K562 (cell line): Measurements from ENCODE around the gene PRMT2. TPM values are rescaled to one million over a fixed set of nuclear protein-coding genes. Genes with fewer than 3 reads are reported as not detected.
A peak's percentile ranks its signal among the peaks of the same experiment; 100 is the strongest.

Experiments
- ATAC-seq: fragments of 200-7000 bp; cut with Tn5 transposase; 3 replicates; pipeline ENCODE4 v1.9.1; 2020; ENCODE audit warnings: moderate library complexity
- BruUV-seq: library from RNA; stranded (reverse); fragments of 400-500 nt; replicated peaks from 2 replicates; lab custom pipeline; 2021; lab: Mats Ljungman, UMichigan
- CTCF ChIA-PET: fragments of 300-600 bp; formaldehyde crosslinking; extraction: SDS; loops from one replicate; lab custom pipeline; 2021; ENCODE audit warnings: low intra/inter-chr PET ratio; lab: Yijun Ruan, JAX
- POLR2A ChIA-PET: fragments of 300-600, 350-650 bp; sonication (Branson Sonifier 250); formaldehyde crosslinking; extraction: SDS; loops from one replicate; lab custom pipeline; 2021; ENCODE audit warnings: antibody characterized with exemption, inconsistent platforms; lab: Yijun Ruan, JAX
- DNase-seq, 4 experiments: peaks; one replicate each; pipeline versions ENCODE4 v3.0.0 to v3.0.0-alpha.2; 2011 to 2018; ENCODE audit warnings: low spot score in 3 of 4, mixed read lengths in 3 of 4; ENCODE audit errors: extremely low read depth in 1 of 4
- FAIRE-seq: peaks from 2 replicates; lab custom pipeline; 2011; peaks lifted over from hg19 to GRCh38; lab: Jason Lieb, UNC
- H2AFZ ChIP-seq: 2 replicates; pipeline ENCODE4 v1.6.0; 2011; ENCODE audit warnings: low read depth, low read length, control low read depth, inconsistent platforms
- H3K27ac ChIP-seq: fragments of 200-600 bp; 3 replicates; pipeline ENCODE4 v1.8.0; 2011; ENCODE audit warnings: low read depth, mild to moderate bottlenecking, control low read depth, inconsistent platforms, low read length, moderate library complexity, mixed read lengths; ENCODE audit errors: extremely low read depth
- H3K27me3 ChIP-seq, 2 experiments: fragments of 300-600 bp in 1 of 2; 2 replicates in 1 of 2; 3 replicates in 1 of 2; pipeline versions ENCODE4 v1.6.0 to v1.8.0; 2011; ENCODE audit warnings: inconsistent platforms in 2 of 2, low read length in 2 of 2, mild to moderate bottlenecking in 1 of 2, mixed read lengths in 1 of 2, moderate library complexity in 1 of 2; ENCODE audit not compliant: control insufficient read depth in 2 of 2, insufficient read depth in 2 of 2
- H3K36me3 ChIP-seq: fragments of 300-600 bp; 3 replicates; pipeline ENCODE4 v1.8.0; 2011; ENCODE audit warnings: mild to moderate bottlenecking, low read length, inconsistent platforms; ENCODE audit not compliant: control insufficient read depth, insufficient read depth
- H3K4me1 ChIP-seq, 2 experiments: fragments of 200-600 bp in 1 of 2; replicated peaks in 1 of 2; 2 replicates in 1 of 2; 3 replicates in 1 of 2; pipeline versions ENCODE4 v1.5.1 to v1.8.0; 2011; ENCODE audit warnings: inconsistent platforms in 2 of 2, low read length in 2 of 2, mild to moderate bottlenecking in 1 of 2, mixed read lengths in 1 of 2, moderate library complexity in 1 of 2; ENCODE audit not compliant: control insufficient read depth in 2 of 2, insufficient read depth in 2 of 2
- H3K4me2 ChIP-seq: 2 replicates; pipeline ENCODE4 v1.6.1; 2011; ENCODE audit warnings: low read length, control low read depth, inconsistent platforms, mixed read lengths; ENCODE audit not compliant: insufficient read depth
- H3K4me3 ChIP-seq: fragments of 200-600 bp; sonication (generic), shearing (Covaris generic); 2 replicates; pipeline ENCODE4 v1.5.1; 2016; ENCODE audit warnings: control low read depth, inconsistent platforms
- H3K79me2 ChIP-seq: fragments of 200-600 bp; 3 replicates; pipeline ENCODE4 v1.8.0; 2011; ENCODE audit warnings: low read length, inconsistent platforms; ENCODE audit not compliant: control insufficient read depth, insufficient read depth
- H3K9ac ChIP-seq, 2 experiments: 2 replicates each; pipeline versions ENCODE4 v1.6.0 to v1.6.1; 2011; ENCODE audit warnings: low read depth in 2 of 2, low read length in 2 of 2, control low read depth in 1 of 2, inconsistent platforms in 1 of 2, mild to moderate bottlenecking in 1 of 2, mixed read lengths in 1 of 2; ENCODE audit not compliant: insufficient read depth in 1 of 2
- H3K9me1 ChIP-seq: one replicate; pipeline ENCODE4 v1.6.0; 2011; ENCODE audit warnings: inconsistent platforms, mild to moderate bottlenecking, low read length, moderate library complexity; ENCODE audit not compliant: control insufficient read depth, insufficient read depth
- H3K9me3 ChIP-seq: replicated peaks from 2 replicates; pipeline ENCODE4 v1.5.1; 2011; ENCODE audit warnings: low read depth, low read length, inconsistent platforms; ENCODE audit not compliant: control insufficient read depth, insufficient read depth
- H4K20me1 ChIP-seq: replicated peaks from 2 replicates; pipeline ENCODE4 v1.6.1; 2011; ENCODE audit warnings: low read length, inconsistent platforms, mixed read lengths; ENCODE audit not compliant: control insufficient read depth, insufficient read depth
- ARID1B ChIP-seq: fragments of 450-650 bp; IDR thresholded peaks from 2 replicates; pipeline ENCODE4 v1.6.1; 2016; ENCODE audit warnings: antibody characterized with exemption, mild to moderate bottlenecking, inconsistent platforms
- CBFA2T2 ChIP-seq: fragments of 450-650 bp; conservative IDR thresholded peaks from 2 replicates; pipeline ENCODE4 v1.6.1; 2017; ENCODE audit warnings: mild to moderate bottlenecking
- CBX3 ChIP-seq, 2 experiments: IDR thresholded peaks; 1 replicate in 1 of 2; 2 replicates in 1 of 2; pipeline ENCODE4 v1.6.1; 2012; ENCODE audit warnings: inconsistent platforms in 2 of 2, low read length in 2 of 2, borderline replicate concordance in 1 of 2, control low read depth in 1 of 2
- DACH1 ChIP-seq: fragments of 450-650 bp; IDR thresholded peaks from 2 replicates; pipeline ENCODE4 v1.6.1; 2018; ENCODE audit not compliant: partially characterized antibody
- PREB ChIP-seq: sonication (generic); formaldehyde crosslinking; IDR thresholded peaks from 2 replicates; pipeline ENCODE4 v1.8.1; 2023; ENCODE audit warnings: mild to moderate bottlenecking, missing genetic modification reagents
- SP1 ChIP-seq: sonication (generic); formaldehyde crosslinking; IDR thresholded peaks from 2 replicates; pipeline ENCODE4 v1.8.1; 2022; ENCODE audit warnings: mild to moderate bottlenecking, missing genetic modification reagents
- STAT5B ChIP-seq: fragments of 250-450 bp; sonication (Bioruptor Pico); IDR thresholded peaks from 2 replicates; pipeline ENCODE4 v1.8.0; 2021; ENCODE audit warnings: mild to moderate bottlenecking, inconsistent platforms
- TBP ChIP-seq: optimal IDR thresholded peaks from 2 replicates; pipeline ENCODE3; 2011; ENCODE audit warnings: low read depth, low read length, improper control_type of control experiment
- XRCC4 ChIP-seq: IDR thresholded peaks from one replicate; pipeline ENCODE4 v1.6.1; 2011; ENCODE audit not compliant: insufficient read depth, insufficient read length; ENCODE audit errors: extremely low read depth
- YY1 ChIP-seq, 3 experiments: IDR thresholded peaks; 2 replicates each; pipeline ENCODE4 v1.6.1; 2011; ENCODE audit warnings: low read length in 2 of 3, mild to moderate bottlenecking in 2 of 3, moderate library complexity in 2 of 3, borderline replicate concordance in 1 of 3, control low read depth in 1 of 3, low read depth in 1 of 3; ENCODE audit not compliant: insufficient read depth in 3 of 3, insufficient replicate concordance in 2 of 3, control insufficient read depth in 1 of 3, insufficient read length in 1 of 3; ENCODE audit errors: extremely low read depth in 1 of 3
- ZNF239 ChIP-seq: fragments of 250-450 bp; sonication (Bioruptor Pico); IDR thresholded peaks from 2 replicates; pipeline ENCODE4 v1.4.0; 2020; ENCODE audit warnings: mild to moderate bottlenecking
- ZNF384 ChIP-seq: IDR thresholded peaks from 2 replicates; pipeline ENCODE4 v1.6.1; 2012; ENCODE audit warnings: low read depth, low read length, improper control_type of control experiment
- WGBS: fragments of 100-300 bp; shearing (Covaris generic); methylation state at CpG from one replicate; pipeline ENCODE4 v1.1.6; 2016; ENCODE audit warnings: low coverage, mixed read lengths; ENCODE audit not compliant: insufficient coverage; ENCODE audit errors: missing lambda C conversion rate; 5-methylcytosine and 5-hydroxymethylcytosine counted together
- in situ Hi-C: fragments of 300-500 bp; cut with MboI; formaldehyde crosslinking; loops from 4 replicates; pipeline ENCODE4 v1.15.0; 2018; ENCODE audit warnings: inconsistent platforms, mixed read lengths
- intact Hi-C: fragments of 100-400 bp; cut with micrococcal nuclease; formaldehyde crosslinking; loops from 2 replicates; pipeline ENCODE4 v1.14.2; 2022
- polyA plus RNA-seq, 8 experiments: library from polyadenylated mRNA; depleted of rRNA in 4 of 8; stranded (reverse) in 5 of 8; unstranded in 3 of 8; fragments of >200 nt; fragmentation: Nextera tagmentation in 2 of 8; fragmentation: Illumina TruSeq in 1 of 8; extraction: Ambion mirVana in 2 of 8; extraction: Trizol in 1 of 8; gene quantifications; 2 replicates each; pipeline versions ENCODE4 v1.2.1 to v1.2.3, GENCODE V29; 2011 to 2014; ENCODE audit warnings: inconsistent platforms in 1 of 8, missing spikeins in 1 of 8
- total RNA-seq, 7 experiments: library from RNA; depleted of rRNA in 6 of 7; stranded (reverse); fragments of >200 nt in 6 of 7; fragmentation: Illumina TruSeq in 2 of 7; extraction: Trizol in 2 of 7; gene quantifications; 2 replicates each; pipeline versions ENCODE4 v1.2.1 to v1.2.3, GENCODE V29; 2011 to 2021; ENCODE audit warnings: low replicate concordance in 1 of 7

The PRMT2 gene
- total and polyA plus RNA-seq, 9 of the 15 experiments (the other 6 are each of a cell fraction or from before 2014, with no cell fraction given): 37.2 to 85.7 (median 59.3) TPM

GRCh38 chr21:46617267-46618051 lies 18.0 kb upstream of the PRMT2 start:
- no TSS peak for BruUV-seq
- Histone ChIP-seq H3K9me3 (no peaks in the 10 kb centered on the region; the same call in 1 of the 2 replicates), H3K4me1 (no peaks in the 10 kb centered on the region), H3K9me1 (no peaks in the 10 kb centered on the region), H2AFZ (no peak overlapping the region), H3K79me2 (no peaks in the 10 kb centered on the region), H3K4me3 (no peak overlapping the region), H4K20me1 (no peaks in the 10 kb centered on the region), H3K36me3 (no peaks in the 10 kb centered on the region), H3K4me2 (no peak overlapping the region), H3K27me3 (peaks cover 15 to 21% of the 10 kb centered on the region in 2 experiments), H3K27ac (no peak overlapping the region), H3K9ac (no peak overlapping the region)
- ATAC-seq: no peak
- ChIA-PET CTCF (no interaction called here), POLR2A (interaction anchor here (0.6 to 1.8 kb wide), 4 partner anchors 8 to 249 kb away, joined by 3 to 4 read pairs (median 4); partner anchors contain the start of gene PRMT2)
- DNase-seq: no peak
- in situ Hi-C loops: no loop called here
- 17% methylated on average over 6 of the region's 6 CpGs for WGBS
- FAIRE-seq: no peak
- TF ChIP-seq DACH1: peak; percentile 67
- no peak for TF ChIP-seq CBX3 (IDR thresholded peaks at IDR 0.05; ENCODE audit: borderline replicate concordance in 1 of 2, low read length in 2 of 2)
- intact Hi-C loops: no loop called here

- FAIRE-seq (no peak), ATAC-seq (no peak), DNase-seq (no peak)
- Histone ChIP-seq H3K4me2 (no peak overlapping the region), H3K9ac (no peak overlapping the region), H3K79me2 (no peaks in the 10 kb centered on the region), H3K27me3 (peaks cover 12 to 14% of the 10 kb centered on the region in 2 experiments), H3K4me1 (peaks cover 0 to under 1% of the 10 kb centered on the region in 2 experiments; a peak in 1 of 5 replicates), H3K27ac (no peak overlapping the region), H3K9me1 (no peaks in the 10 kb centered on the region), H3K4me3 (no peak overlapping the region), H4K20me1 (no peaks in the 10 kb centered on the region), H2AFZ (no peak overlapping the region), H3K36me3 (no peaks in the 10 kb centered on the region), H3K9me3 (no peaks in the 10 kb centered on the region)
- intact Hi-C loops (no loop called here), in situ Hi-C loops (no loop called here)
- TF ChIP-seq STAT5B (CRISPR knock-in tag) (no peak), YY1 (IDR thresholded peaks at IDR 0.05; ENCODE audit: borderline replicate concordance in 1 of 3, control insufficient read depth in 1 of 3, extremely low read depth in 1 of 3, insufficient read depth in 3 of 3, insufficient read length in 1 of 3, insufficient replicate concordance in 2 of 3, low read depth in 1 of 3, low read length in 2 of 3) (no peak), ZNF384 (no peak), ZNF239 (CRISPR knock-in tag) (no peak), ARID1B (no peak), XRCC4 (no peak), SP1 (CRISPR knock-in tag) (no peak), PREB (no peak), CBFA2T2 (no peak), TBP (no peak)
- 18% methylated on average over 5 of the region's 5 CpGs for WGBS
- POLR2A ChIA-PET: interaction anchor here (0.6 to 4.0 kb wide), 5 partner anchors 10 to 122 kb away, joined by 3 to 17 read pairs (median 4); partner anchors contain the start of gene PRMT2
- no TSS peak for BruUV-seq
- CTCF ChIA-PET: no interaction called here
Observed at GRCh38 chr21:46618738-46619379, 16.6 kb upstream of the PRMT2 start.
